SK-N-SH (cell line): Measurements from ENCODE around the gene OGFOD3. TPM values are rescaled to one million over a fixed set of nuclear protein-coding genes. Genes with fewer than 3 reads are reported as not detected.
"Not testable (repeated sequence)": the region's sequence is repeated elsewhere in the genome, so short reads cannot be mapped to it uniquely, and the experiment has no call there.

Experiments
- CTCF ChIA-PET: fragments of 300-600, 350-600 bp; formaldehyde crosslinking; extraction: SDS; loops from one replicate; lab custom pipeline; 2021; lab: Yijun Ruan, JAX
- POLR2A ChIA-PET: fragments of 350-600 bp; sonication (Branson Sonifier 250); formaldehyde crosslinking; extraction: SDS; loops from one replicate; lab custom pipeline; 2020; ENCODE audit warnings: antibody characterized with exemption, inconsistent platforms; lab: Yijun Ruan, JAX
- DNase-seq: peaks from one replicate; pipeline ENCODE4 v3.0.0; 2012
- H2AFZ ChIP-seq: fragments of 200-600 bp; sonication (generic); 2 replicates; pipeline ENCODE4 v1.8.1; 2016; ENCODE audit warnings: antibody characterized with exemption, mild to moderate bottlenecking, low read depth
- H3F3A ChIP-seq: fragments of 200-600 bp; sonication (generic); replicated peaks from 2 replicates; pipeline ENCODE3; 2016; ENCODE audit warnings: antibody characterized with exemption, mild to moderate bottlenecking; ENCODE audit not compliant: insufficient read depth
- H3K27ac ChIP-seq, 2 experiments: fragments of 200-500 bp in 1 of 2; fragments of 200-600 bp in 1 of 2; sonication (Bioruptor generic) in 1 of 2; sonication (generic), shearing (Covaris generic) in 1 of 2; 2 replicates each; pipeline versions ENCODE4 v1.5.1 to v1.6.1; 2014 to 2016; ENCODE audit warnings: low read depth in 2 of 2, inconsistent platforms in 1 of 2, low read length in 1 of 2, mild to moderate bottlenecking in 1 of 2, mixed read lengths in 1 of 2
- H3K27me3 ChIP-seq: fragments of 200-600 bp; sonication (generic), shearing (Covaris generic); 2 replicates; pipeline ENCODE4 v1.6.1; 2016; ENCODE audit warnings: mixed run types; ENCODE audit not compliant: insufficient read depth
- H3K36me3 ChIP-seq, 2 experiments: fragments of 200-500 bp in 1 of 2; fragments of 200-600 bp in 1 of 2; sonication (Bioruptor generic) in 1 of 2; sonication (generic) in 1 of 2; replicated peaks in 1 of 2; 2 replicates each; pipeline versions ENCODE3 to v1.5.1; 2014 to 2016; ENCODE audit warnings: low read length in 1 of 2, mild to moderate bottlenecking in 1 of 2; ENCODE audit not compliant: insufficient read depth in 2 of 2, control insufficient read depth in 1 of 2
- H3K4me1 ChIP-seq, 2 experiments: fragments of 200-500 bp in 1 of 2; fragments of 200-600 bp in 1 of 2; sonication (Bioruptor generic) in 1 of 2; sonication (generic), shearing (Covaris generic) in 1 of 2; 2 replicates each; pipeline versions ENCODE4 v1.5.1 to v1.6.1; 2014 to 2016; ENCODE audit warnings: low read depth in 1 of 2, low read length in 1 of 2, mixed run types in 1 of 2; ENCODE audit not compliant: insufficient read depth in 2 of 2, control insufficient read depth in 1 of 2
- H3K4me2 ChIP-seq: fragments of 200-600 bp; sonication (generic), shearing (Covaris generic); 2 replicates; pipeline ENCODE4 v1.6.1; 2017; ENCODE audit warnings: mixed run types
- H3K4me3 ChIP-seq, 2 experiments: fragments of 200-500 bp in 1 of 2; fragments of 200-600 bp in 1 of 2; sonication (Bioruptor generic) in 1 of 2; sonication (generic), shearing (Covaris generic) in 1 of 2; 2 replicates each; pipeline versions ENCODE4 v1.5.1 to v1.8.1; 2014 to 2016; ENCODE audit warnings: low read depth in 2 of 2, inconsistent platforms in 1 of 2, low read length in 1 of 2, mild to moderate bottlenecking in 1 of 2, mixed read lengths in 1 of 2, moderate library complexity in 1 of 2
- H3K79me2 ChIP-seq: fragments of 200-600 bp; sonication (generic); 2 replicates; pipeline ENCODE4 v1.8.1; 2017; ENCODE audit warnings: mild to moderate bottlenecking; ENCODE audit not compliant: insufficient read depth
- H3K9ac ChIP-seq: fragments of 200-600 bp; sonication (generic); 2 replicates; pipeline ENCODE4 v1.6.1; 2017; ENCODE audit warnings: mixed run types
- H3K9me2 ChIP-seq: fragments of 200-600 bp; sonication (generic); 2 replicates; pipeline ENCODE4 v1.6.1; 2017; ENCODE audit warnings: mixed run types
- H3K9me3 ChIP-seq: fragments of 200-600 bp; sonication (generic); 2 replicates; pipeline ENCODE4 v1.6.1; 2017; ENCODE audit warnings: mixed run types, mild to moderate bottlenecking, moderate library complexity
- H4K20me1 ChIP-seq: fragments of 200-600 bp; sonication (generic); 2 replicates; pipeline ENCODE4 v1.6.1; 2017; ENCODE audit warnings: mild to moderate bottlenecking, mixed run types; ENCODE audit not compliant: insufficient read depth
- ELF1 ChIP-seq: IDR thresholded peaks from 2 replicates; pipeline ENCODE4 v1.4.0; 2012
- MAX ChIP-seq: IDR thresholded peaks from 2 replicates; pipeline ENCODE4 v1.4.0; 2012; ENCODE audit warnings: low read depth
- RAD21 ChIP-seq: IDR thresholded peaks from 2 replicates; pipeline ENCODE4 v1.6.1; 2012; ENCODE audit warnings: mild to moderate bottlenecking, low read length
- SIN3A ChIP-seq: IDR thresholded peaks from 2 replicates; pipeline ENCODE4 v1.6.1; 2012; ENCODE audit warnings: low read depth, mild to moderate bottlenecking, low read length, moderate library complexity, borderline replicate concordance
- SMC3 ChIP-seq: IDR thresholded peaks from 2 replicates; pipeline ENCODE4 v1.6.1; 2012; ENCODE audit warnings: low read depth, low read length, improper control_type of control experiment
- WGBS: methylation state at CpG from one replicate; pipeline ENCODE4 v1.1.6; 2017; ENCODE audit warnings: low lambda C conversion rate; 5-methylcytosine and 5-hydroxymethylcytosine counted together
- polyA plus RNA-seq, 3 experiments: library from polyadenylated mRNA; depleted of rRNA; stranded (reverse); fragments of >200 nt; gene quantifications; 2 replicates each; pipeline ENCODE4 v1.2.3, GENCODE V29; 2012
- TF ChIP-seq, protein P1 (sequence below): fragments of 200-600 bp; sonication (generic); IDR thresholded peaks from 2 replicates; pipeline ENCODE4 v1.6.1; 2017; ENCODE audit warnings: antibody characterized with exemption, mild to moderate bottlenecking, moderate library complexity

The OGFOD3 gene
- polyA plus RNA-seq, 1 of the 3 experiments (the other 2 are of a cell fraction), result 68.2 TPM

GRCh38 chr17:82361885-82362633 is 56.3 kb downstream of the OGFOD3 start:
- Histone ChIP-seq H3K27me3 (peaks cover 7% of the 10 kb centered on the region), H3K79me2 (no peaks in the 10 kb centered on the region), H3K9ac (no peak overlapping the region), H3K9me3 (no peaks in the 10 kb centered on the region), H3K4me1 (peaks cover 0 to 8% of the 10 kb centered on the region in 2 experiments; a peak in 1 of 4 replicates), H3K4me3 (no peak overlapping the region), H3K27ac (no peak overlapping the region), H3K36me3 (no peaks in the 10 kb centered on the region), H2AFZ (no peak overlapping the region), H3F3A (peaks cover 11% of the 10 kb centered on the region), H3K9me2 (no peaks in the 10 kb centered on the region), H3K4me2 (no peak overlapping the region), H4K20me1 (no peaks in the 10 kb centered on the region)
- no peak for DNase-seq
- WGBS, result 92% methylated on average over 6 of the region's 6 CpGs
- CTCF ChIA-PET, result interaction anchor here (0.5 to 3.2 kb wide), 11 partner anchors 9 to 1373 kb away, joined by 3 to 20 read pairs (median 4); partner anchors contain the start of gene UTS2R
- TF ChIP-seq MAX, result no peak
- POLR2A ChIA-PET, result no interaction called here

DNA sequence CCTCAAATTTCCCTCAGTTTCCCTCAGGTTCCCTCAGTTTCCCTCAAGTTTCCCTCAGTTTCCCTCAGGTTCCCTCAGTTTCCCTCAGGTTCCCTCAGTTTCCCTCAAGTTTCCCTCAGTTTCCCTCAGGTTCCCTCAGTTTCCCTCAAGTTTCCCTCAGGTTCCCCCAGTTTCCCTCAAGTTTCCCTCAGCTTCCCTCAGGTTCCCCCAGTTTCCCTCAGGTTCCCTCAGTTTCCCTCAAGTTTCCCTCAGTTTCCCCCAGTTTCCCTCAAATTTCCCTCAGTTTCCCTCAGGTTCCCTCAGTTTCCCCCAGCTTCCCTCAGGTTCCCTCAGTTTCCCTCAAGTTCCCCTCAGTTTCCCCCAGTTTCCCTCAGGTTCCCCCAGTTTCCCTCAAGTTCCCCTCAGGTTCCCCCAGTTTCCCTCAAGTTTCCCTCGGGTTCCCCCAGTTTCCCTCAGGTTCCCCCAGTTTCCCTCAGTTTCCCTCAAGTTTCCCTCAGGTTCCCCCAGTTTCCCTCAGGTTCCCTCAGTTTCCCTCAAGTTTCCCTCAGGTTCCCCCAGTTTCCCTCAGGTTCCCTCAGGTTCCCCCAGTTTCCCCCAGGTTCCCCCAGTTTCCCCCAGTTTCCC is 58.8 kb downstream of the OGFOD3 start:
- H3F3A ChIP-seq, H3K36me3 ChIP-seq, POLR2A ChIA-PET, H3K4me2 ChIP-seq, H3K9me3 ChIP-seq, H4K20me1 ChIP-seq, H3K9ac ChIP-seq, H2AFZ ChIP-seq, H3K4me1 ChIP-seq, DNase-seq, H3K27ac ChIP-seq, H3K9me2 ChIP-seq, H3K27me3 ChIP-seq, H3K79me2 ChIP-seq, H3K4me3 ChIP-seq: not testable (repeated sequence)
- CTCF ChIA-PET, result interaction anchor here (0.9 to 5.5 kb wide), 4 partner anchors 11 to 58 kb away, joined by 3 to 76 read pairs (median 8); partner anchors contain the start of gene HEXD
- WGBS, result 35% methylated on average over 1 of the region's 1 CpG

DNA sequence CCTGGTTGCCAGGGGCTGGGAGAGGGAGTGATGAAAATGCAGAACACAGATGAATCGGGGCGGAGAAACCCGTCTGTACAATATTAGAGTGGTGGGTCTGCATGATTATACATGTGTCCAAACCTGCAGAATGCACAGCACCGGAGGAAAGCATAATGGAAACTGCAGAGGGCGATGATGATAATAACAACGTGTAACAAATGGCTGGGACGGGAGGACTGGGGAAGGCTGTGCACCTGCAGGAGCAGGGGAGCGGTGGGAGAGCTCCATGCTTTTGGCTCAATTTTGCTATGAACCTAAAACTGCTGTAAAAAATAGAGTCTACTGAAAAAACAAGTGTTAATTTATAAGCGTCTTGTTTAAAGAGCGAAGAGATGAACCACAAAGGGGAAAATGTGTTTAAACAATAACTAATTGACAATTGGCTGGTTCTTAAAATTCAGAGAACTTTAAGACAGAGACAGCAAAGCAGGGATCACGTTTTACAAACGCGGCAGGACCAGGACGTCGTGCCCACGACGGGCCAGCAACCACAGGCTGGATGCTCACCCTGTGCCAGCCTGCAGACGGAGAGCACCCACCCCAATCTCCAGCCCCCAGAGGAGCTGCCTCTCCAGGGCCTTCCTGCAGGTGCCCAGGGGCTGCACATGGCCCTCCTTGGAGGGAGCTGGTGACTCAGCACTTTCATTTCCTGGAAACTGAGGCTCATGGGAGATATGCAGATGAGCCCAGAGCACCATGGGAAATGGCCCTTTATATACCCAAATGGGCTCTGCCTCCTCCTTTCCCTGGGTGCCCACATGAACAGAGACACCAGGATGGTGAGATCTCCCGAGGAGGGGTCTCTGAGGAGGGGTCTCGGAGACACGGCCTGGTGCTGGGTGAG is 59.7 kb downstream of the OGFOD3 start, which contains the start of gene TEX19:
TSS of gene TEX19 (plus strand) at position 783 of the 886 bp plus-strand sequence. CDS start 2,904 bp downstream, outside the sequence.
- peak within 1 kb of the TSS; percentile 25; the same call in 1 of the 2 replicates for H2AFZ ChIP-seq

More for the DNA sequence above, 59.7 kb downstream of the OGFOD3 start, which contains the start of gene TEX19:
- POLR2A ChIA-PET, result no interaction called here
- H3K4me3 ChIP-seq, result no peak within 1 kb of the TSS; a peak in 1 of 4 replicates
- H3F3A ChIP-seq, result peaks cover 9% of the 10 kb centered on the region
- TF ChIP-seq SMC3 (peak; percentile 23; the same call in 1 of the 2 replicates), SIN3A (no peak), RAD21 (peak; percentile 40), ELF1 (peak; percentile 41; the same call in 1 of the 2 replicates)
- TF ChIP-seq, protein P1, sequence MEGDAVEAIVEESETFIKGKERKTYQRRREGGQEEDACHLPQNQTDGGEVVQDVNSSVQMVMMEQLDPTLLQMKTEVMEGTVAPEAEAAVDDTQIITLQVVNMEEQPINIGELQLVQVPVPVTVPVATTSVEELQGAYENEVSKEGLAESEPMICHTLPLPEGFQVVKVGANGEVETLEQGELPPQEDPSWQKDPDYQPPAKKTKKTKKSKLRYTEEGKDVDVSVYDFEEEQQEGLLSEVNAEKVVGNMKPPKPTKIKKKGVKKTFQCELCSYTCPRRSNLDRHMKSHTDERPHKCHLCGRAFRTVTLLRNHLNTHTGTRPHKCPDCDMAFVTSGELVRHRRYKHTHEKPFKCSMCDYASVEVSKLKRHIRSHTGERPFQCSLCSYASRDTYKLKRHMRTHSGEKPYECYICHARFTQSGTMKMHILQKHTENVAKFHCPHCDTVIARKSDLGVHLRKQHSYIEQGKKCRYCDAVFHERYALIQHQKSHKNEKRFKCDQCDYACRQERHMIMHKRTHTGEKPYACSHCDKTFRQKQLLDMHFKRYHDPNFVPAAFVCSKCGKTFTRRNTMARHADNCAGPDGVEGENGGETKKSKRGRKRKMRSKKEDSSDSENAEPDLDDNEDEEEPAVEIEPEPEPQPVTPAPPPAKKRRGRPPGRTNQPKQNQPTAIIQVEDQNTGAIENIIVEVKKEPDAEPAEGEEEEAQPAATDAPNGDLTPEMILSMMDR, result peak; percentile 15; the same call in 1 of the 2 replicates
- TF ChIP-seq, all 33 proteins: peak for 4
- H4K20me1 ChIP-seq, result no peaks in the 10 kb centered on the region
- no peaks in the 10 kb centered on the region; the same call in 1 of the 2 replicates for H3K27me3 ChIP-seq
- H3K36me3 ChIP-seq, result no peaks in the 10 kb centered on the region
- H3K4me2 ChIP-seq, result no peak within 1 kb of the TSS
- no peak within 1 kb of the TSS for H3K9ac ChIP-seq
- H3K4me1 ChIP-seq, result peaks cover 0 to 8% of the 10 kb centered on the region in 2 experiments; a peak in 1 of 4 replicates
- CTCF ChIA-PET, result interaction anchor here (0.6 to 5.5 kb wide), 13 partner anchors 12 to 183 kb away, joined by 3 to 76 read pairs (median 5); partner anchors contain the start of gene HEXD
- H3K9me2 ChIP-seq, result no peaks in the 10 kb centered on the region
- DNase-seq, result peak; percentile 72
- 69% methylated on average over 21 of the region's 21 CpGs for WGBS
- no peaks in the 10 kb centered on the region for H3K79me2 ChIP-seq
- H3K9me3 ChIP-seq, result no peaks in the 10 kb centered on the region
- H3K27ac ChIP-seq, result peak within 1 kb of the TSS in 1 of 2 experiments; percentile 26; a peak in 1 of 4 replicates
